ENCODE results near the gene RITA1.

RITA1 gene

GRCh38 chr12:113233967-113234366, 48.4 kb downstream of the RITA1 start:
- TF ChIP-seq, protein P1, sequence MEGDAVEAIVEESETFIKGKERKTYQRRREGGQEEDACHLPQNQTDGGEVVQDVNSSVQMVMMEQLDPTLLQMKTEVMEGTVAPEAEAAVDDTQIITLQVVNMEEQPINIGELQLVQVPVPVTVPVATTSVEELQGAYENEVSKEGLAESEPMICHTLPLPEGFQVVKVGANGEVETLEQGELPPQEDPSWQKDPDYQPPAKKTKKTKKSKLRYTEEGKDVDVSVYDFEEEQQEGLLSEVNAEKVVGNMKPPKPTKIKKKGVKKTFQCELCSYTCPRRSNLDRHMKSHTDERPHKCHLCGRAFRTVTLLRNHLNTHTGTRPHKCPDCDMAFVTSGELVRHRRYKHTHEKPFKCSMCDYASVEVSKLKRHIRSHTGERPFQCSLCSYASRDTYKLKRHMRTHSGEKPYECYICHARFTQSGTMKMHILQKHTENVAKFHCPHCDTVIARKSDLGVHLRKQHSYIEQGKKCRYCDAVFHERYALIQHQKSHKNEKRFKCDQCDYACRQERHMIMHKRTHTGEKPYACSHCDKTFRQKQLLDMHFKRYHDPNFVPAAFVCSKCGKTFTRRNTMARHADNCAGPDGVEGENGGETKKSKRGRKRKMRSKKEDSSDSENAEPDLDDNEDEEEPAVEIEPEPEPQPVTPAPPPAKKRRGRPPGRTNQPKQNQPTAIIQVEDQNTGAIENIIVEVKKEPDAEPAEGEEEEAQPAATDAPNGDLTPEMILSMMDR (IDR thresholded peaks at IDR 0.05; ENCODE audit: control extremely low read depth, extremely low read depth, low read depth, missing control alignments): no peak
- DNase-seq (ENCODE audit: extremely low spot score): no peak
- ChIA-PET POLR2A (interaction anchor here (1.9 kb wide), 1 partner anchor 12 kb away, joined by 7 read pairs; the partner anchor contains the start of gene TPCN1), CTCF (interaction anchor here (1.3 kb wide), 1 partner anchor 11 kb away, joined by 4 read pairs; no protein-coding TSS in a partner anchor)

- POLR2A ChIA-PET: no interaction called here
- DNase-seq (ENCODE audit: extremely low spot score): no peak
- TF ChIP-seq, protein P1 (IDR thresholded peaks at IDR 0.05; ENCODE audit: control extremely low read depth, extremely low read depth, low read depth, missing control alignments): no peak
- CTCF ChIA-PET: interaction anchor here (1.3 kb wide), 1 partner anchor 11 kb away, joined by 4 read pairs; no protein-coding TSS in a partner anchor
Measured at GRCh38 chr12:113234483-113234882, 49.0 kb downstream of the RITA1 start.

DNA sequence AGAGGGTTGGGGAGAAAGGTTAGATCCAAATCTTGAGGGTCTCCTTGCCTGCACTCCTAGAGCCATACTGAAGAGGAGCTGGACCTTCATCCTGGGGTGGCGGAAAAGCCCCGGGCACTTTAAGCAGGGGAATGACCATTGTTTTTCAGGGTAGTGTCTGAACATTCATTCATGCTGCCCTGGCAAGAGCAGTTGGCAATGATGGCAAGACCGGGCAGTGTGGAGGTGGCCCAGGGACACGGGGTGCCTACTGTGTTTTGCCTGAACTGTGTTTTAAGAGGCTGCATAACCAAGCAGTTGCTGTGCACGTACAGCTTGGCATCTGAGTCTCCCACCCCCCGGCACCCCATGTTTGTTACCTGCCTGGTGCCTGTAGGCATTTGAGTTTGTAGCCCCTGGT, 50.5 kb downstream of the RITA1 start:
- no peak for DNase-seq (ENCODE audit: extremely low spot score)
- POLR2A ChIA-PET: no interaction called here
- TF ChIP-seq, protein P1 (IDR thresholded peaks at IDR 0.05; ENCODE audit: control extremely low read depth, extremely low read depth, low read depth, missing control alignments): no peak
- CTCF ChIA-PET: interaction anchor here (1.4 to 1.7 kb wide), 2 partner anchors 25 to 33 kb away, joined by 3 to 4 read pairs; no protein-coding TSS in a partner anchor

- POLR2A ChIA-PET: interaction anchor here (0.6 kb wide), 1 partner anchor 106 kb away, joined by 9 read pairs; no protein-coding TSS in a partner anchor
- no peak for DNase-seq (ENCODE audit: extremely low spot score)
- TF ChIP-seq, protein P1 (IDR thresholded peaks at IDR 0.05; ENCODE audit: control extremely low read depth, extremely low read depth, low read depth, missing control alignments): no peak
- CTCF ChIA-PET: interaction anchor here (0.9 to 1.7 kb wide), 3 partner anchors 11 to 40 kb away, joined by 4 to 6 read pairs (median 5); no protein-coding TSS in a partner anchor
Measured at GRCh38 chr12:113236539-113237399, 51.2 kb downstream of the RITA1 start.

DNA sequence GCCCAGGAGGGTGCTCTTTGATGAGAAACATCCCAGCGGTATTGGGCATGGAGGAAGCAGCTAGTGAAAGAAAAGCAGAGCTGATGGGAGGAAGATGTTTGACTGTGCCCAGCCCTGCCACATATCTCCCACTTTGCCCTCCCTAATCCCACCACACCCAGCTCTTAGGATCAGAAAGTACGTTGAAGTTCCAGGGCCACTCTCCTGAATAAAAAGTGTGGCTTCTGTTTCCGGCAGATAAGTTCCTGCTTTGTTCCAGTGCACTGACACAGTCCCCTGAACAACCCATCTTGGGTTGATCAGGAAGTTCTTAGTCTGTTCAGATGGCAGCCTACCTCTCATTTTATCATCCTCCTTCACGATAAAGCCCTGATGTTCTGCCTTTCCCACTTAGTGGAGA, 52.2 kb downstream of the RITA1 start:
- ChIA-PET POLR2A (no interaction called here), CTCF (interaction anchor here (0.6 to 1.7 kb wide), 3 partner anchors 23 to 170 kb away, joined by 3 to 6 read pairs (median 4); no protein-coding TSS in a partner anchor)
- TF ChIP-seq, protein P1 (IDR thresholded peaks at IDR 0.05; ENCODE audit: control extremely low read depth, extremely low read depth, low read depth, missing control alignments): no peak
- DNase-seq (ENCODE audit: extremely low spot score): no peak

GRCh38 chr12:113238309-113238708, 52.8 kb downstream of the RITA1 start:
- POLR2A ChIA-PET: no interaction called here
- no peak for DNase-seq (ENCODE audit: extremely low spot score)
- CTCF ChIA-PET: interaction anchor here (0.6 to 2.3 kb wide), 3 partner anchors 12 to 170 kb away, joined by 3 to 9 read pairs (median 6); no protein-coding TSS in a partner anchor
- TF ChIP-seq, protein P1 (IDR thresholded peaks at IDR 0.05; ENCODE audit: control extremely low read depth, extremely low read depth, low read depth, missing control alignments): no peak
